Measurements from ENCODE around the gene CDKAL1. TPM values are rescaled to one million over a fixed set of nuclear protein-coding genes. Genes with fewer than 3 reads are reported as not detected.

CDKAL1 gene
- polyA plus RNA-seq, 2 of the 4 experiments (the other 2 are of a cell fraction), result 4.7 to 8.3 TPM

DNA sequence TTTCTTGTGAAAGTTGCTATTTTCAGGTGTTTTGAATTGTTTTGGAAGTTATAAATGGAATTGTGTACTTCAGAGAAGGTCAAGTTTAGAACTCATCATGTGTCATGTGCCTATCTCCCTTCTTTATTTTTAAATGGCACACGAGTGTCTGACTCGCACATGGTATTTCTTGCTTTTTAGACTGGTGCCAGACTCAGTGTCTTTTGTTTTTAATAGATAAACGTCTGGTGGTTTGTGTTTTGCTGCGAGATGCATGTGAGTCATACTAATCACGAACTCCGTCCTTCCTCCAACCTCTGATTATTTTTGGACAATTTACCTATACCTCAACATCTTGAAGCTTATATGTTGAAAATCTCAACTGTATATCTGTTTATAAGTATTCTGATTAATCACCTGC, 292.1 kb downstream of the CDKAL1 start:
- Histone ChIP-seq H3K27ac (no peak overlapping the region), H3K9me3 (no peaks in the 10 kb centered on the region), H3K4me3 (no peak overlapping the region), H3K4me2 (no peak overlapping the region), H3K4me1 (peaks cover 2% of the 10 kb centered on the region; the same call in 1 of the 3 replicates)
- FAIRE-seq (no peak), DNase-seq (ENCODE audit: low read depth in 1 of 2, low spot score in 1 of 2) (no peak), ATAC-seq (no peak)
- ChIA-PET POLR2A (no interaction called here), CTCF (interaction anchor here (1.8 kb wide), 1 partner anchor 10 kb away, joined by 3 read pairs; no protein-coding TSS in a partner anchor)
- TF ChIP-seq HOXB13 (CRISPR knock-in tag; IDR thresholded peaks at IDR 0.05; ENCODE audit: low read depth), result no peak
- TF ChIP-seq, protein P1, sequence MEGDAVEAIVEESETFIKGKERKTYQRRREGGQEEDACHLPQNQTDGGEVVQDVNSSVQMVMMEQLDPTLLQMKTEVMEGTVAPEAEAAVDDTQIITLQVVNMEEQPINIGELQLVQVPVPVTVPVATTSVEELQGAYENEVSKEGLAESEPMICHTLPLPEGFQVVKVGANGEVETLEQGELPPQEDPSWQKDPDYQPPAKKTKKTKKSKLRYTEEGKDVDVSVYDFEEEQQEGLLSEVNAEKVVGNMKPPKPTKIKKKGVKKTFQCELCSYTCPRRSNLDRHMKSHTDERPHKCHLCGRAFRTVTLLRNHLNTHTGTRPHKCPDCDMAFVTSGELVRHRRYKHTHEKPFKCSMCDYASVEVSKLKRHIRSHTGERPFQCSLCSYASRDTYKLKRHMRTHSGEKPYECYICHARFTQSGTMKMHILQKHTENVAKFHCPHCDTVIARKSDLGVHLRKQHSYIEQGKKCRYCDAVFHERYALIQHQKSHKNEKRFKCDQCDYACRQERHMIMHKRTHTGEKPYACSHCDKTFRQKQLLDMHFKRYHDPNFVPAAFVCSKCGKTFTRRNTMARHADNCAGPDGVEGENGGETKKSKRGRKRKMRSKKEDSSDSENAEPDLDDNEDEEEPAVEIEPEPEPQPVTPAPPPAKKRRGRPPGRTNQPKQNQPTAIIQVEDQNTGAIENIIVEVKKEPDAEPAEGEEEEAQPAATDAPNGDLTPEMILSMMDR (IDR thresholded peaks at IDR 0.05), result no peak
- no peak for TF ChIP-seq GATA3 (IDR thresholded peaks at IDR 0.05; ENCODE audit: borderline replicate concordance)
- TF ChIP-seq CBX2 (IDR thresholded peaks at IDR 0.05; ENCODE audit: borderline replicate concordance, low read depth), result no peak
- TF ChIP-seq, protein P2, sequence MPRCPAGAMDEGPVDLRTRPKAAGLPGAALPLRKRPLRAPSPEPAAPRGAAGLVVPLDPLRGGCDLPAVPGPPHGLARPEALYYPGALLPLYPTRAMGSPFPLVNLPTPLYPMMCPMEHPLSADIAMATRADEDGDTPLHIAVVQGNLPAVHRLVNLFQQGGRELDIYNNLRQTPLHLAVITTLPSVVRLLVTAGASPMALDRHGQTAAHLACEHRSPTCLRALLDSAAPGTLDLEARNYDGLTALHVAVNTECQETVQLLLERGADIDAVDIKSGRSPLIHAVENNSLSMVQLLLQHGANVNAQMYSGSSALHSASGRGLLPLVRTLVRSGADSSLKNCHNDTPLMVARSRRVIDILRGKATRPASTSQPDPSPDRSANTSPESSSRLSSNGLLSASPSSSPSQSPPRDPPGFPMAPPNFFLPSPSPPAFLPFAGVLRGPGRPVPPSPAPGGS (IDR thresholded peaks at IDR 0.05), result no peak
- TF ChIP-seq, protein P3, sequence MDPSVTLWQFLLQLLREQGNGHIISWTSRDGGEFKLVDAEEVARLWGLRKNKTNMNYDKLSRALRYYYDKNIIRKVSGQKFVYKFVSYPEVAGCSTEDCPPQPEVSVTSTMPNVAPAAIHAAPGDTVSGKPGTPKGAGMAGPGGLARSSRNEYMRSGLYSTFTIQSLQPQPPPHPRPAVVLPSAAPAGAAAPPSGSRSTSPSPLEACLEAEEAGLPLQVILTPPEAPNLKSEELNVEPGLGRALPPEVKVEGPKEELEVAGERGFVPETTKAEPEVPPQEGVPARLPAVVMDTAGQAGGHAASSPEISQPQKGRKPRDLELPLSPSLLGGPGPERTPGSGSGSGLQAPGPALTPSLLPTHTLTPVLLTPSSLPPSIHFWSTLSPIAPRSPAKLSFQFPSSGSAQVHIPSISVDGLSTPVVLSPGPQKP (IDR thresholded peaks at IDR 0.05; ENCODE audit: low read depth, low read length), result no peak
- no peak for TF ChIP-seq NPAS2 (CRISPR knock-in tag; IDR thresholded peaks at IDR 0.05; ENCODE audit: borderline replicate concordance)
- TF ChIP-seq FOXS1 (CRISPR knock-in tag; IDR thresholded peaks at IDR 0.05), result no peak
- TF ChIP-seq, protein P4, sequence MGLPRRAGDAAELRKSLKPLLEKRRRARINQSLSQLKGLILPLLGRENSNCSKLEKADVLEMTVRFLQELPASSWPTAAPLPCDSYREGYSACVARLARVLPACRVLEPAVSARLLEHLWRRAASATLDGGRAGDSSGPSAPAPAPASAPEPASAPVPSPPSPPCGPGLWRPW (IDR thresholded peaks at IDR 0.05), result no peak
- TF ChIP-seq CBX8 (IDR thresholded peaks at IDR 0.05), result no peak
- TF ChIP-seq BHLHE40 (IDR thresholded peaks at IDR 0.05; ENCODE audit: low read depth, low read length), result no peak
- TF ChIP-seq POLR2A (IDR thresholded peaks at IDR 0.05; ENCODE audit: low read length), result no peak
- 47% methylated on average over 6 of the region's 6 CpGs for WGBS (ENCODE audit: missing lambda C conversion rate)

DNA sequence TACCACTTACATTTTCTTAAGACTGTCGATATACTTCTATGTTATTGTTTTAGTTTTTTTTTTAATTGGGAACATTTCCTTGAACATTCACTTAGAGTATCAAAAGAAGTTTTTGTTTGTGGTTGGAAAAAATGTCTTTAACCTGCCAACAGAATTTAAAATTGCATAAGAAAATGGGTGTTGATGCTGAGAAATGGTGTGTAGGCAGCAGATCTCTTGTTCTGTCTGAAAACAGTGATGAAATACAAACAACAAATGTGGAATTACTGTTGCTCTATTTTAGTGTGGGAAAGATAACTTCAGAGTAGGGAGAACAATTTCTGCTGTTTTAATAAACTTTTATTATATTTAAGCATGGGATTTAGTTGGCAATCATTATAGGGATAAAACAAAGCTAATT, 293.5 kb downstream of the CDKAL1 start:
- H3K4me3 ChIP-seq, result no peak overlapping the region
- no peak for DNase-seq (ENCODE audit: low read depth in 1 of 2, low spot score in 1 of 2)
- TF ChIP-seq, protein P3 (IDR thresholded peaks at IDR 0.05; ENCODE audit: low read depth, low read length), result no peak
- TF ChIP-seq EP300 (IDR thresholded peaks at IDR 0.05) (no peak), TP53 (CRISPR knock-in tag; IDR thresholded peaks at IDR 0.05) (no peak), NPAS2 (CRISPR knock-in tag; IDR thresholded peaks at IDR 0.05; ENCODE audit: borderline replicate concordance) (no peak)
- TF ChIP-seq, protein P5, sequence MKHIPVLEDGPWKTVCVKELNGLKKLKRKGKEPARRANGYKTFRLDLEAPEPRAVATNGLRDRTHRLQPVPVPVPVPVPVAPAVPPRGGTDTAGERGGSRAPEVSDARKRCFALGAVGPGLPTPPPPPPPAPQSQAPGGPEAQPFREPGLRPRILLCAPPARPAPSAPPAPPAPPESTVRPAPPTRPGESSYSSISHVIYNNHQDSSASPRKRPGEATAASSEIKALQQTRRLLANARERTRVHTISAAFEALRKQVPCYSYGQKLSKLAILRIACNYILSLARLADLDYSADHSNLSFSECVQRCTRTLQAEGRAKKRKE (CRISPR knock-in tag; IDR thresholded peaks at IDR 0.05; ENCODE audit: low read depth), result no peak
- CTCF ChIA-PET, result no interaction called here
- 94% methylated on average over 1 of the region's 1 CpG for WGBS (ENCODE audit: missing lambda C conversion rate)
- H3K4me2 ChIP-seq, result no peak overlapping the region
- no peak for ATAC-seq
- H3K4me1 ChIP-seq, result peaks cover 2% of the 10 kb centered on the region; the same call in 1 of the 3 replicates
- no peak overlapping the region for H3K27ac ChIP-seq
- no peak for FAIRE-seq
- no peaks in the 10 kb centered on the region for H3K9me3 ChIP-seq
- POLR2A ChIA-PET, result no interaction called here

DNA sequence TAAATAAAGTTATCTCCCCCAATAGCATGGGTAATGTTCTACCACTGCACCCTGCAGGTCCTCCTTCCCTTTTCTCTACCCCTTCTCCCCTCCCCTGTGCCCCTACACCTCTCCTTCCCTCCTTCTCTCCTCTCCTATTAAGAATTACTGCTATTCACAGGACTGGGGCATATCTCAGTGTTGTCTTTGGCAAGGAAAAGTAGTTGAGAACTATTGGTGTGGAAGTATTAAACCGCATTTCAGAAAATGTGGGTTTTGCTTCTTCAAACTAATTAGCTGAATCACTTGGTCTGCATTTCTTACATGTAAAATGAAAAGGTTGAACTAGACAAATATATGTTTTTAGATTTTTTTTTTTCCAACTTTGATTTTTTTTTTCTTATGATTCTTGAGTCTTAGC, 296.3 kb downstream of the CDKAL1 start:
- Histone ChIP-seq H3K27ac (no peak overlapping the region), H3K9me3 (no peaks in the 10 kb centered on the region), H3K4me3 (no peak overlapping the region), H3K4me2 (no peak overlapping the region), H3K4me1 (peaks cover 2% of the 10 kb centered on the region; the same call in 1 of the 3 replicates)
- WGBS (ENCODE audit: missing lambda C conversion rate), result 96% methylated on average over 1 of the region's 1 CpG
- POLR2A ChIA-PET, result no interaction called here
- FAIRE-seq, result no peak
- CTCF ChIA-PET, result interaction anchor here (0.6 to 0.8 kb wide), 2 partner anchors 27 to 137 kb away, joined by 3 to 4 read pairs; no protein-coding TSS in a partner anchor
- ATAC-seq, result no peak
- DNase-seq (ENCODE audit: low read depth in 1 of 2, low spot score in 1 of 2), result no peak
- no peak for TF ChIP-seq CBX8 (IDR thresholded peaks at IDR 0.05)
- TF ChIP-seq, protein P6, sequence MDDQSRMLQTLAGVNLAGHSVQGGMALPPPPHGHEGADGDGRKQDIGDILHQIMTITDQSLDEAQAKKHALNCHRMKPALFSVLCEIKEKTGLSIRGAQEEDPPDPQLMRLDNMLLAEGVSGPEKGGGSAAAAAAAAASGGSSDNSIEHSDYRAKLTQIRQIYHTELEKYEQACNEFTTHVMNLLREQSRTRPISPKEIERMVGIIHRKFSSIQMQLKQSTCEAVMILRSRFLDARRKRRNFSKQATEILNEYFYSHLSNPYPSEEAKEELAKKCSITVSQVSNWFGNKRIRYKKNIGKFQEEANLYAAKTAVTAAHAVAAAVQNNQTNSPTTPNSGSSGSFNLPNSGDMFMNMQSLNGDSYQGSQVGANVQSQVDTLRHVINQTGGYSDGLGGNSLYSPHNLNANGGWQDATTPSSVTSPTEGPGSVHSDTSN (IDR thresholded peaks at IDR 0.05), result no peak
- TF ChIP-seq, protein P7, sequence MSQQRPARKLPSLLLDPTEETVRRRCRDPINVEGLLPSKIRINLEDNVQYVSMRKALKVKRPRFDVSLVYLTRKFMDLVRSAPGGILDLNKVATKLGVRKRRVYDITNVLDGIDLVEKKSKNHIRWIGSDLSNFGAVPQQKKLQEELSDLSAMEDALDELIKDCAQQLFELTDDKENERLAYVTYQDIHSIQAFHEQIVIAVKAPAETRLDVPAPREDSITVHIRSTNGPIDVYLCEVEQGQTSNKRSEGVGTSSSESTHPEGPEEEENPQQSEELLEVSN (IDR thresholded peaks at IDR 0.05; ENCODE audit: borderline replicate concordance, low read depth), result no peak
- no peak for TF ChIP-seq JUNB (IDR thresholded peaks at IDR 0.05)
- TF ChIP-seq JUN (IDR thresholded peaks at IDR 0.05), result no peak
- no peak for TF ChIP-seq CHD4 (IDR thresholded peaks at IDR 0.05; ENCODE audit: borderline replicate concordance)
- TF ChIP-seq, protein P1 (IDR thresholded peaks at IDR 0.05), result no peak
- no peak for TF ChIP-seq ZSCAN20 (CRISPR knock-in tag; IDR thresholded peaks at IDR 0.05)
- TF ChIP-seq ZC3H11A (IDR thresholded peaks at IDR 0.05), result no peak
- no peak for TF ChIP-seq RNF2 (IDR thresholded peaks at IDR 0.05; ENCODE audit: borderline replicate concordance, low read depth)
